Testis (tissue), 3 donors: ENCODE results near the gene RPS27. TPM values are rescaled to one million over a fixed set of nuclear protein-coding genes. Genes with fewer than 3 reads are reported as not detected.

Source experiments
- DNase-seq: peaks from one replicate; pipeline ENCODE4 v3.0.0-alpha.2; 2019
- H3K27ac ChIP-seq, 2 donors: fragments of 200-600 bp; sonication (generic); one replicate each; pipeline ENCODE4 v1.5.1; 2019
- H3K27me3 ChIP-seq: fragments of 200-600 bp; sonication (generic); one replicate; pipeline ENCODE4 v1.5.1; 2019
- H3K36me3 ChIP-seq: fragments of 200-600 bp; sonication (generic); one replicate; pipeline ENCODE4 v1.5.1; 2017; ENCODE audit warnings: low read depth; ENCODE audit errors: missing control alignments
- H3K4me1 ChIP-seq: fragments of 200-600 bp; sonication (generic); one replicate; pipeline ENCODE4 v1.5.1; 2019
- H3K4me3 ChIP-seq, 2 donors: fragments of 200-600 bp; sonication (generic); one replicate each; pipeline ENCODE4 v1.5.1; 2017 to 2019
- H3K9me3 ChIP-seq: fragments of 200-600 bp; sonication (generic); one replicate; pipeline ENCODE4 v1.5.1; 2017
- CTCF ChIP-seq, 3 experiments: fragments of 450-650 bp in 2 of 3; fragments of 200-600 bp in 1 of 3; sonication (generic) in 1 of 3; IDR thresholded peaks; one replicate each; pipeline ENCODE4 v1.5.1; 2016 to 2019; ENCODE audit warnings: antibody characterized with exemption in 3 of 3, mild to moderate bottlenecking in 2 of 3, moderate library complexity in 1 of 3
- POLR2A ChIP-seq: fragments of 450-650 bp; IDR thresholded peaks from one replicate; pipeline ENCODE4 v1.6.1; 2017; ENCODE audit warnings: antibody characterized with exemption, mild to moderate bottlenecking, moderate library complexity
- WGBS, 2 donors: methylation state at CpG; one replicate each; pipeline ENCODE4 v1.1.5; 2018; 5-methylcytosine and 5-hydroxymethylcytosine counted together
- intact Hi-C: fragments of 100-400 bp; cut with DNase I; formaldehyde crosslinking; loops from one replicate; pipeline ENCODE4 v1.15.1; 2023; ENCODE audit warnings: low total_unique reads
- polyA plus RNA-seq: library from polyadenylated mRNA; stranded (reverse); fragments of 350-450 nt; fragmentation: Illumina TruSeq; extraction: RNeasy Lipid Tissue Mini Kit (QIAGEN cat#74804); gene quantifications from one replicate; pipeline ENCODE4 v1.2.3, GENCODE V29; 2014; ENCODE audit warnings: low read depth, low replicate concordance; ENCODE audit not compliant: insufficient read depth
- total RNA-seq, 2 donors: library from RNA; depleted of rRNA; stranded (reverse); fragments of >200 nt; gene quantifications; one replicate each; pipeline ENCODE4 v1.2.3, GENCODE V29; 2016

RPS27 gene
- total and polyA plus RNA-seq, 3 donors from 2014 or later = 779 to 3,589 (median 1,544) TPM

- intact Hi-C loops = loop anchor here (10.0 kb wide), 1 partner anchor 149 kb away; no protein-coding TSS in a partner anchor
- TF ChIP-seq POLR2A = no peak
- TF ChIP-seq CTCF (IDR thresholded peaks at IDR 0.05) = no peak
- DNase-seq = no peak
- Histone ChIP-seq H3K4me1 (peaks cover 17% of the 10 kb centered on the region), H3K9me3 (no peaks in the 10 kb centered on the region), H3K27me3 (no peaks in the 10 kb centered on the region), H3K27ac (peak overlapping the region; percentile 84 to 98), H3K4me3 (no peak overlapping the region), H3K36me3 (no peaks in the 10 kb centered on the region)
- 86% methylated on average over 10 to 15 of the region's 15 CpGs for WGBS, 2 donors
Observed at GRCh38 chr1:153944005-153944826, 46.3 kb upstream of the RPS27 start.

GRCh38 chr1:153944827-153945117, 45.8 kb upstream of the RPS27 start:
- Histone ChIP-seq H3K9me3 (no peaks in the 10 kb centered on the region), H3K36me3 (no peaks in the 10 kb centered on the region), H3K27ac (peak overlapping the region; percentile 84 to 98), H3K4me3 (peak overlapping the region in 1 of 2 donors; percentile 65), H3K4me1 (peaks cover 17% of the 10 kb centered on the region), H3K27me3 (no peaks in the 10 kb centered on the region)
- intact Hi-C loops = loop anchor here (10.0 kb wide), 1 partner anchor 150 kb away; no protein-coding TSS in a partner anchor
- no peak for TF ChIP-seq CTCF (IDR thresholded peaks at IDR 0.05)
- TF ChIP-seq POLR2A = no peak
- 66 to 88% methylated on average over 2 to 3 of the region's 3 CpGs for WGBS, 2 donors
- DNase-seq = no peak

- 23 to 34% methylated on average over 6 to 12 of the region's 12 CpGs for WGBS, 2 donors
- DNase-seq = peak; percentile 36
- no peak for TF ChIP-seq CTCF (IDR thresholded peaks at IDR 0.05)
- TF ChIP-seq POLR2A = no peak
- Histone ChIP-seq H3K27me3 (no peaks in the 10 kb centered on the region), H3K9me3 (no peaks in the 10 kb centered on the region), H3K36me3 (no peaks in the 10 kb centered on the region), H3K4me3 (peak overlapping the region; percentile 65 to 98), H3K4me1 (peaks cover 17% of the 10 kb centered on the region), H3K27ac (peak overlapping the region; percentile 84 to 98)
- intact Hi-C loops = loop anchor here (10.0 kb wide), 1 partner anchor 150 kb away; no protein-coding TSS in a partner anchor
Observed at GRCh38 chr1:153945131-153945794, 45.3 kb upstream of the RPS27 start.

- peak; percentile 83 for DNase-seq
- Histone ChIP-seq H3K4me3 (peak overlapping the region; percentile 65 to 98), H3K27me3 (no peaks in the 10 kb centered on the region), H3K4me1 (peaks cover 17% of the 10 kb centered on the region), H3K9me3 (no peaks in the 10 kb centered on the region), H3K36me3 (no peaks in the 10 kb centered on the region), H3K27ac (peak overlapping the region; percentile 84 to 98)
- 0 to 1% methylated on average over 5 to 93 of the region's 95 CpGs for WGBS, 2 donors
- intact Hi-C loops = loop anchor here (10.0 kb wide), 1 partner anchor 151 kb away; no protein-coding TSS in a partner anchor
- TF ChIP-seq POLR2A (no peak), CTCF (IDR thresholded peaks at IDR 0.05) (no peak)
Observed at GRCh38 chr1:153945795-153946621, 44.6 kb upstream of the RPS27 start.
